Large intestine (tissue), 3 donors: ENCODE data around the gene CYP4F8. TPM values are rescaled to one million over a fixed set of nuclear protein-coding genes. Genes with fewer than 3 reads are reported as not detected.

Experiments used
- DNase-seq, 2 donors: peaks; one replicate each; pipeline versions ENCODE4 v3.0.0 to v3.0.0-alpha.2; 2013
- H3K27ac ChIP-seq: one replicate; pipeline ENCODE4 v1.5.1; 2013; ENCODE audit warnings: low read length
- H3K27me3 ChIP-seq: 2 replicates; pipeline ENCODE4 v1.6.1; 2013; ENCODE audit warnings: low read length; ENCODE audit not compliant: control insufficient read depth, insufficient read depth
- H3K36me3 ChIP-seq: 2 replicates; pipeline ENCODE4 v1.6.1; 2013; ENCODE audit warnings: low read length; ENCODE audit not compliant: control insufficient read depth, insufficient read depth
- H3K4me1 ChIP-seq: one replicate; pipeline ENCODE4 v1.6.1; 2013; ENCODE audit warnings: low read length; ENCODE audit not compliant: control insufficient read depth, insufficient read depth
- H3K4me3 ChIP-seq: one replicate; pipeline ENCODE4 v1.5.1; 2013; ENCODE audit warnings: low read length
- H3K9me3 ChIP-seq: one replicate; pipeline ENCODE4 v1.6.1; 2013; ENCODE audit warnings: mild to moderate bottlenecking, low read depth, low read length, moderate library complexity; ENCODE audit not compliant: control insufficient read depth
- WGBS: methylation state at CpG from one replicate; pipeline ENCODE4 v1.1.5; 2013; ENCODE audit warnings: low lambda C conversion rate; ENCODE audit not compliant: insufficient coverage; 5-methylcytosine and 5-hydroxymethylcytosine counted together
- polyA plus RNA-seq: library from polyadenylated mRNA; unstranded; fragments of 120-200 nt; gene quantifications from one replicate; pipeline ENCODE4 v1.2.1, GENCODE V29; 2013

Gene CYP4F8
- polyA plus RNA-seq, 1 donor = not detected

DNA sequence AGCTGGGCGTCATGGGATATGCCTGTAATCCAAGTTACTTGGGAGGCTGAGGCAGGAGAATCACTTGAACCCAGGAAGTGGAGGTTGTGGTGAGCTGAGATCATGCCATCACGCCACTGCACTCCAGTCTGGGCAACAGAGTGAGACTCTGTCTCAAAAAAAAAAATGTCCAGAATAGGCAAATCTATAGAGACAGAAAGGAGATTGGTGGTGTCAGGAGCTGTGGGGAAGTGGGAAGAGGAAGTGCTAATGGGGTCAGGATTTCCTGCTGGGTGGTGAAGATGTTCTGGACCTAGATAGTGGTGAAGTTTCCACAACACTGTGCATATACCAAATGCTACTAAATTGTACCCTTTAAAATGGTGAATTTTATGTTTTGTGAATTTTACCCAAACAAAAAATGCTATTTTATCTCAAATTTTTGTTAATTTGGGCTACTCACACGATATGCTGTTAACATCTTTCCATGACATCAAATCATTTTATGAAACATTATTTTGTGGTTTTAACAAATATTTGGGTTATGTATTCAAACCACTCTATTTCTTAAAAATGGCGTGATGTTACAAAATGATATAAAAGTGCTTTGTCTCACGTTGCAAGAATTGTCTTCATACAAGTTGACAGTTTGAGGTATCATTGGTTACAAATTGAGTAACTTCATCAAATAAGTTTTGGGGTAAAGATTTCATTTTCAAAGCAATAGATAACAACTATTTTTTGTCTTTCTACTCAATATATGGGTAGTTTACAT lies 18.2 kb downstream of the CYP4F8 start:
- H3K27me3 ChIP-seq = no peaks in the 10 kb centered on the region
- no peaks in the 10 kb centered on the region for H3K9me3 ChIP-seq
- no peak overlapping the region for H3K27ac ChIP-seq
- H3K36me3 ChIP-seq = no peaks in the 10 kb centered on the region
- 61% methylated on average over 3 of the region's 5 CpGs for WGBS
- DNase-seq = no peak
- no peak overlapping the region for H3K4me3 ChIP-seq
- H3K4me1 ChIP-seq = peaks cover 3% of the 10 kb centered on the region

- H3K4me3 ChIP-seq = no peak overlapping the region
- H3K4me1 ChIP-seq = no peaks in the 10 kb centered on the region
- WGBS = no CpG with 5 or more reads among the region's 3 CpGs
- no peak for DNase-seq
- no peaks in the 10 kb centered on the region for H3K27me3 ChIP-seq
- H3K36me3 ChIP-seq = no peaks in the 10 kb centered on the region
- no peaks in the 10 kb centered on the region for H3K9me3 ChIP-seq
- no peak overlapping the region for H3K27ac ChIP-seq
These were observed 19.1 kb downstream of the CYP4F8 start for GRCh38 chr19:15634105-15634504.

- H3K4me3 ChIP-seq = no peak overlapping the region
- H3K27me3 ChIP-seq = no peaks in the 10 kb centered on the region
- DNase-seq = no peak
- H3K36me3 ChIP-seq = no peaks in the 10 kb centered on the region
- H3K27ac ChIP-seq = no peak overlapping the region
- WGBS = no CpG with 5 or more reads among the region's 2 CpGs
- peaks cover 9% of the 10 kb centered on the region for H3K4me1 ChIP-seq
- H3K9me3 ChIP-seq = no peaks in the 10 kb centered on the region
These were observed 20.2 kb downstream of the CYP4F8 start for GRCh38 chr19:15635016-15635805.

- no peak overlapping the region for H3K4me3 ChIP-seq
- H3K27ac ChIP-seq = no peak overlapping the region
- H3K9me3 ChIP-seq = no peaks in the 10 kb centered on the region
- no CpG with 5 or more reads among the region's 2 CpGs for WGBS
- no peaks in the 10 kb centered on the region for H3K36me3 ChIP-seq
- H3K4me1 ChIP-seq = peaks cover 17% of the 10 kb centered on the region
- no peaks in the 10 kb centered on the region for H3K27me3 ChIP-seq
- no peak for DNase-seq
These were observed 21.0 kb downstream of the CYP4F8 start for GRCh38 chr19:15636026-15636425.

GRCh38 chr19:15639596-15639995 lies 24.6 kb downstream of the CYP4F8 start:
- Histone ChIP-seq H3K4me3 (no peak overlapping the region), H3K27ac (peak overlapping the region; percentile 95), H3K9me3 (no peaks in the 10 kb centered on the region), H3K27me3 (no peaks in the 10 kb centered on the region), H3K36me3 (no peaks in the 10 kb centered on the region), H3K4me1 (peaks cover 34% of the 10 kb centered on the region)
- no peak for DNase-seq

- Histone ChIP-seq H3K27ac (peak within 1 kb of the TSS; percentile 95), H3K4me3 (no peak within 1 kb of the TSS), H3K36me3 (no peaks in the 10 kb centered on the region), H3K4me1 (peaks cover 34% of the 10 kb centered on the region), H3K27me3 (no peaks in the 10 kb centered on the region), H3K9me3 (no peaks in the 10 kb centered on the region)
- no CpG with 5 or more reads among the region's 6 CpGs for WGBS
- peak; percentile 93 to 98 for DNase-seq
These were observed 25.4 kb downstream of the CYP4F8 start, which contains the start of gene CYP4F3 for GRCh38 chr19:15640294-15640903. Gene CYP4F3, plus strand, starts transcription at chr19:15640897. Its CDS starts 519 bp downstream, at chr19:15641416.

GRCh38 chr19:15640904-15641597 lies 26.0 kb downstream of the CYP4F8 start:
- H3K4me1 ChIP-seq = peaks cover 34% of the 10 kb centered on the region
- DNase-seq = peak; percentile 72 to 90
- H3K9me3 ChIP-seq = no peaks in the 10 kb centered on the region
- WGBS = no CpG with 5 or more reads among the region's 12 CpGs
- no peaks in the 10 kb centered on the region for H3K36me3 ChIP-seq
- H3K27me3 ChIP-seq = no peaks in the 10 kb centered on the region
- peak overlapping the region; percentile 95 for H3K27ac ChIP-seq
- H3K4me3 ChIP-seq = no peak overlapping the region

DNA sequence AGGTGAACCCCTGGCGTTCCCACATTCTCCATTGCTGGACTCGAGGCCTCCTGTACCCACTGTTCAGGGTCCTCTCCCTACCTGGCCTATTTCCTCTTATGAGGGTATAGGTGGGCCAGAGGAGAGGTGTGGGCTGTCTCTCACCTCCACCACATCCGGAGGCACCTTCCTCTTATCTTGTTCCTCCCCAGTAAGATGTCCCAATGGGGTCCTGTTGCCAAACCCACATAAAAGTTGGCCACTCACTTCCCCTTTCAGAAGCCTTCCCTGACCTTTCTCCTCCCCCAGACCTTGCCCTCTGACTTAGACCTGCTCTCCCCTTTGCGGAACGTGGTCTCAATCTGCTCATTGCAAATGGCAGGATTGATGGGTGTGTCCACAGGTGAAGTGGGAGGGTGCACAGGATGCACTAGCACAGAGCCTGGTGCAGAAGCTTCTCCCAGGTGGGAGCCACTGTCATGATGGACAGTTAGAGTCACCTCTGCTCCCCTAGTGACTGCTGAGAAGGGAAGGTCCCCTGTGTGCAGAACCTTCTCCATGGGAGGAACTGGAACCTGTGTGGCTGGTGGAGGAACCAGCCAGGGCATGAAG lies 27.0 kb downstream of the CYP4F8 start:
- peaks cover 34% of the 10 kb centered on the region for H3K4me1 ChIP-seq
- WGBS = no CpG with 5 or more reads among the region's 5 CpGs
- no peaks in the 10 kb centered on the region for H3K9me3 ChIP-seq
- peak overlapping the region; percentile 95 for H3K27ac ChIP-seq
- H3K27me3 ChIP-seq = no peaks in the 10 kb centered on the region
- no peak overlapping the region for H3K4me3 ChIP-seq
- peak in 1 of 2 donors; percentile 27 for DNase-seq
- H3K36me3 ChIP-seq = no peaks in the 10 kb centered on the region

DNA sequence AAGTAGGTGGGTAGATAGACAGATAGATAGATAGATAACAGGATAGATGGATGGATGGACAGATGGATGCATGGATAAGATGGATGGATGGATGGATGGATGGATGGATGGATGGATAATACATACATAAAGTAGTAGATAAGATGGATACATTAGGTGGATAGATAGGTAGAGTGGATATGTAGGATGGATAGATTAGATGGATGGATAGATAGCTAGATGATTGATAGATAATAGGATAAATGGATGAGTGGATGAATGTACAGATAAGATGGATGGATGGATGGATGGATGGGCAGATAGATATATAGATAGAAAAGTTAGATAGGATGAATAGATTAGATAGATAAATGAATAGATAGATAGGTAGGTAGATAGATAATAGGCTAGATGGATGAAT lies 27.8 kb downstream of the CYP4F8 start:
- Histone ChIP-seq H3K27ac (peak overlapping the region; percentile 95), H3K4me1 (peaks cover 34% of the 10 kb centered on the region), H3K9me3 (no peaks in the 10 kb centered on the region), H3K4me3 (no peak overlapping the region), H3K27me3 (no peaks in the 10 kb centered on the region), H3K36me3 (no peaks in the 10 kb centered on the region)
- no peak for DNase-seq

DNA sequence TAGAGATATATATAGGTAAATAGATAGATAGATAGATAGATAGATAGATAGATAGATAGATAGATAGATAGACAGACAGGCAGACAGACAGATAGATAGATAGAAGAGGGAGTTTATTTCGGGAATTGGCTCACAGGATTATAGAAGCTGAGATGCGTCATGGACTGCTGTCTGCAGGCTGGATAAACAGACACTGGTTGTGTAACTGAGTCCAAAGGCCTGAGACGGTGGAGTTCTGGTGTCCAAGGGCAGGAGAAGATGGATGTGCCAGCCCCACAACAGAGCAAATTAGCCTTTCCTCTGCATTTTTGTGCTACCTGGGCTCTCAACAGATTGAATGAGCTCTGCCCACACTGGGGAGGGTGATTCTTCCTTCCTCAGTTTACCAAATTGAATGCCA lies 28.4 kb downstream of the CYP4F8 start:
- DNase-seq = peak; percentile 58 to 73
- peaks cover 34% of the 10 kb centered on the region for H3K4me1 ChIP-seq
- H3K9me3 ChIP-seq = no peaks in the 10 kb centered on the region
- no CpG with 5 or more reads among the region's 3 CpGs for WGBS
- H3K36me3 ChIP-seq = no peaks in the 10 kb centered on the region
- no peaks in the 10 kb centered on the region for H3K27me3 ChIP-seq
- H3K27ac ChIP-seq = peak overlapping the region; percentile 59
- H3K4me3 ChIP-seq = no peak overlapping the region
